B cell (primary cell): ENCODE data around the gene WWC2.

Experiments used
- CTCF ChIP-seq: fragments of 200-600 bp; IDR thresholded peaks from one replicate; pipeline ENCODE4 v1.8.0; 2022; ENCODE audit warnings: antibody characterized with exemption, mild to moderate bottlenecking
- EZH2 ChIP-seq: IDR thresholded peaks from 2 replicates; pipeline ENCODE4 v1.6.1; 2012; ENCODE audit warnings: borderline replicate concordance, low read depth, mild to moderate bottlenecking, moderate library complexity, low read length; ENCODE audit not compliant: insufficient read depth, poor library complexity, severe bottlenecking

- TF ChIP-seq CTCF, result no peak
- TF ChIP-seq EZH2, result no peak
Measured at GRCh38 chr4:183098019-183098722, 886 bp upstream of the WWC2 start.
